HCT116 (cell line): Measurements from ENCODE around the gene HIPK3.

Source experiments
- CTCF ChIP-seq, 3 experiments: fragments of 200-600 bp in 1 of 3; sonication (generic) in 1 of 3; IDR thresholded peaks in 2 of 3; conservative IDR thresholded peaks in 1 of 3; 2 replicates each; pipeline ENCODE4 v1.5.1; 2012 to 2017; ENCODE audit warnings: low read depth in 2 of 3, low read length in 2 of 3, antibody characterized with exemption in 1 of 3, borderline replicate concordance in 1 of 3, control low read depth in 1 of 3, mild to moderate bottlenecking in 1 of 3, mixed read lengths in 1 of 3, mixed run types in 1 of 3, moderate library complexity in 1 of 3; ENCODE audit not compliant: insufficient read depth in 1 of 3
- EZH2 ChIP-seq: fragments of 200-600 bp; sonication (generic); IDR thresholded peaks from 2 replicates; pipeline ENCODE4 v1.6.1; 2017; ENCODE audit warnings: antibody characterized with exemption, mixed run types
- POLR2AphosphoS5 ChIP-seq: IDR thresholded peaks from 2 replicates; pipeline ENCODE4 v1.6.1; 2011; ENCODE audit warnings: mild to moderate bottlenecking, low read depth, low read length, moderate library complexity
- RAD21 ChIP-seq: IDR thresholded peaks from 2 replicates; pipeline ENCODE4 v1.6.1; 2012; ENCODE audit warnings: low read depth, mild to moderate bottlenecking
- SRF ChIP-seq: IDR thresholded peaks from 2 replicates; pipeline ENCODE4 v1.6.1; 2012; ENCODE audit warnings: low read depth
- TF ChIP-seq, protein P1 (sequence below): IDR thresholded peaks from 2 replicates; pipeline ENCODE4 v1.6.1; 2012; ENCODE audit warnings: low read depth

DNA sequence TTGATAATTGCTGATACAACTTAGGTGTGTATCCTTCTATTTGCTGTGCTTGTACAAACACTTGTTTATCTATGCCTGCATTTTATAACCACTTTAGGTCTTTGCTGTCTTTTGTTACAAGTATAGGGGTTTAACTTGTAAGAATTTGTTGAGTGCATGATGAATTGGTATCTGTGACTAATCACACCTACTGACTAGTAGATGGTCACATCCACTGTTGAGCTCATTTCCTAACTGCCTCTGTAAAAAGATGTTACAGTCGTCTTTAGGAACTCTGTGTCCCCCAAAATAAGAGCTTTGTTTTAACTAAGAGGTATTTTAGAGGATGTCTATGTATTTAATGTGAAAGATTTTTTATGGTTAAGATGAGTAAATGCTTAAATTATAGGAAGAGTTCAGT, 60.5 kb downstream of the HIPK3 start:
- no peak for TF ChIP-seq CTCF (IDR thresholded peaks at IDR 0.05 in 2 of 3, conservative IDR thresholded peaks at IDR 0.05 in 1 of 3; ENCODE audit: borderline replicate concordance in 1 of 3, insufficient read depth in 1 of 3, low read depth in 2 of 3, low read length in 2 of 3)
- TF ChIP-seq POLR2AphosphoS5: no peak
- no peak for TF ChIP-seq EZH2
- TF ChIP-seq, protein P1, sequence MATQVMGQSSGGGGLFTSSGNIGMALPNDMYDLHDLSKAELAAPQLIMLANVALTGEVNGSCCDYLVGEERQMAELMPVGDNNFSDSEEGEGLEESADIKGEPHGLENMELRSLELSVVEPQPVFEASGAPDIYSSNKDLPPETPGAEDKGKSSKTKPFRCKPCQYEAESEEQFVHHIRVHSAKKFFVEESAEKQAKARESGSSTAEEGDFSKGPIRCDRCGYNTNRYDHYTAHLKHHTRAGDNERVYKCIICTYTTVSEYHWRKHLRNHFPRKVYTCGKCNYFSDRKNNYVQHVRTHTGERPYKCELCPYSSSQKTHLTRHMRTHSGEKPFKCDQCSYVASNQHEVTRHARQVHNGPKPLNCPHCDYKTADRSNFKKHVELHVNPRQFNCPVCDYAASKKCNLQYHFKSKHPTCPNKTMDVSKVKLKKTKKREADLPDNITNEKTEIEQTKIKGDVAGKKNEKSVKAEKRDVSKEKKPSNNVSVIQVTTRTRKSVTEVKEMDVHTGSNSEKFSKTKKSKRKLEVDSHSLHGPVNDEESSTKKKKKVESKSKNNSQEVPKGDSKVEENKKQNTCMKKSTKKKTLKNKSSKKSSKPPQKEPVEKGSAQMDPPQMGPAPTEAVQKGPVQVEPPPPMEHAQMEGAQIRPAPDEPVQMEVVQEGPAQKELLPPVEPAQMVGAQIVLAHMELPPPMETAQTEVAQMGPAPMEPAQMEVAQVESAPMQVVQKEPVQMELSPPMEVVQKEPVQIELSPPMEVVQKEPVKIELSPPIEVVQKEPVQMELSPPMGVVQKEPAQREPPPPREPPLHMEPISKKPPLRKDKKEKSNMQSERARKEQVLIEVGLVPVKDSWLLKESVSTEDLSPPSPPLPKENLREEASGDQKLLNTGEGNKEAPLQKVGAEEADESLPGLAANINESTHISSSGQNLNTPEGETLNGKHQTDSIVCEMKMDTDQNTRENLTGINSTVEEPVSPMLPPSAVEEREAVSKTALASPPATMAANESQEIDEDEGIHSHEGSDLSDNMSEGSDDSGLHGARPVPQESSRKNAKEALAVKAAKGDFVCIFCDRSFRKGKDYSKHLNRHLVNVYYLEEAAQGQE: no peak
- no peak for TF ChIP-seq RAD21
- TF ChIP-seq SRF: no peak
